ENCODE results near the gene SELENOI.
"Not testable (repeated sequence)": the region's sequence is repeated elsewhere in the genome, so short reads cannot be mapped to it uniquely, and the experiment has no call there.

The SELENOI gene

DNA sequence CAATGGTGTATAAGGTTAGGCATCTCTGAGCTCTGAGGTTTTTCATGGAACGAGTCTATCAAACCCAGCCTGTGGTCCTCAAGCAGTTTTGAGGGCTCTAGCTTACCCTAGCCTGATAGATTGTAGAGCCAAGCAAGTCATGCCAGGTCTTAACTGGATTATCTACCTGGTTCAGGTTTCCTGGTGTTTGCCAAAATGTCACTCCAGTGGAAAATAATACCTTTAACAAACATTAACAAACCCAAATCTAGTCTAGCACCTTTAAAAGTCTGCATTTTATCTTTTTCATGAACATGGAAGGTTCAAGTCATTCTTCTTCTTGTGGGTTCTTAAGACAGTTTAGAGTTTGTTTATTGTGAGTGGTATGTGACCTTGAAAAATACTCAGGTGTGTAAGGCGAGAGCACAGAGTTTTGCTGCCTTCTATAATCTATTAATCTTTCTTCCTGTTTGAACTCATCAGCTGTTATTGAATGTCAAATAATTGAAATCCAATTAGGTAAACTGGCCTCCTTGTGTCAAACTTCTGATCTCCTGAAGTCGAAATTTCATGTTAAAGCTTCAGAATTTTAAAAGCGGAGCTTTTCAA is 14.0 kb downstream of the SELENOI start:
- DNase-seq (ENCODE audit: low spot score) = no peak

DNA sequence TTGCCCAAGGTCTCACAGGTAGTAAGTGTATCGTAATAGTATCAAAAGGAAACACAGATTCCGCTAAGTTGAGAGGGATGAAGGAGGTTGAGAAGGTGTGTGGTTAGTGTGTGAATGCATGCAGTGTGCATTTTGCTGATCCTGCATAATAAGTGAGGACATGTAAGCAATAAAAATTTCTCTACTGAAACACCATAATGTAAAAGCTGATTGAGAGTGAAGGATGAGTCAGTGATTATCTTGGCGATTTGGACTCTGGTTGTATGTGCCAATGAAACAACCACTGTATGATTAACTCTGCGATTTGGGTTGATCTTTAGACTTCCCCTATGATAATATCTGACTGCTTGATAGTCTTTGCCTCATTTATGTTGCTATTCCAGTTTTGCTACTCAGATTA is 17.4 kb downstream of the SELENOI start:
- DNase-seq (ENCODE audit: low spot score) = no peak

DNA sequence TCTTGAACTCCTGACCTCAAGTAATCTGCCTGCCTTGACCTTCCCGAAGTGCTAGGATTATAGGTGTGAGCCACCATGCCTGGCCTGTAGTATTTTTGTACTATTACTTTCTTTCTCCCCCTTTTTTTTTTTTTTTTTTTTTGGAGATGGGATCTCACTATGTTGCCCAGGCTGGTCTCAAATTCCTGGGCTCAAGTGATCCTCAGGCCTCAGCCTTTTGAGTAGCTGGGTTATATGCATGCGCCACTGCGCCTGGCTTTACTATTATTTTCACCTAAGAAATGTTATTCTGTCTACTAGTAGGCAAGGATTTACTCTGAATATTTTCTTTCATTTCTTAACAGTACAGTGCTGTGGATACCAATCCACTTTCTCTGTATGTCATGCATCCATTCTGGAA is 18.0 kb downstream of the SELENOI start:
- DNase-seq (ENCODE audit: low spot score) = no peak

DNA sequence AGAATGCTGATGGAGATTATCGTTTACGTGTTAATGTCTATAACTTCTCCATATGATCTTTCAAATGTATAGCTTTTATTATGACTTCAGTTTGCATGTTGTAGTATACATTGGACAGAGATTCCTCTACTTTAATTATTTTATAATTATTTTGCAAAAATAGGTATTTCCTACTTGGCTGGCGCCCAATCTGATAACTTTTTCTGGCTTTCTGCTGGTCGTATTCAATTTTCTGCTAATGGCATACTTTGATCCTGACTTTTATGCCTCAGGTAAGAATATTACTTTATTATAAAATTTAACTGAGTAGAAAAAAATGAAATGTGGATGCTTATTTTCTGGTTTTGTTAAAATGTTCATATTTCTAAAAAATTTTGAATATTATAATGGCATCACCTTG is 18.7 kb downstream of the SELENOI start:
- no peak for DNase-seq (ENCODE audit: low spot score)

DNA sequence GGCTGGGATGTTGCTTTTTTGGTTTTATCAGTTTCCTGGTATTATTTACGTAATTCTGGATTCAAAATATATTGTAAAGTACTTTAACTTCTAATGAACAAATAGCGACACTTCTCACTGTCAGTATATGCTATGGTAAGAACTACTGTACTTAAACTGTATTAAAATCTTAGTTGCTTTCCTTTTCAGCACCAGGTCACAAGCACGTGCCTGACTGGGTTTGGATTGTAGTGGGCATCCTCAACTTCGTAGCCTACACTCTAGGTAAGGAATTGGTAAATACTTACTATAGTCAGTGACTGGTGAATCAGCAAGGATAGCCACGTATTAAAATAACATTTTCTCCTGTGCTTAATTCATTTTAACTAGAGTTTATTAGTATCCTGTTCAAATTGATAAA is 21.0 kb downstream of the SELENOI start:
- no peak for DNase-seq (ENCODE audit: low spot score)

DNA sequence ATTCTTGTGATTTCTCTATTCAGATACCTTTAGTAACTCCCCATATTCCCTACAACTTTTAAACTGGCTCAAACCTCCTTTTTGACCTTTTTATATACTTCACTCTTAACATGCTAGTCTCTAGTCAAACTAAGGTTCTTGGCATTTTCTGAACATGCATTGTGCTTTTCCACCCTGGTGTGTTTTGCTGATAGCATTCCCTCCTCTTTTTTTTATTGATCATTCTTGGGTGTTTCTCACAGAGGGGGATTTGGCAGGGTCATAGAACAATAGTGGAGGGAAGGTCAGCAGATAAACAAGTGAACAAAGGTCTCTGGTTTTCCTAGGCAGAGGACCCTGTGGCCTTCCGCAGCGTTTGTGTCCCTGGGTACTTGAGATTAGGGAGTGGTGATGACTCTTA is 23.7 kb downstream of the SELENOI start:
- not testable (repeated sequence) for DNase-seq (ENCODE audit: low spot score)

DNA sequence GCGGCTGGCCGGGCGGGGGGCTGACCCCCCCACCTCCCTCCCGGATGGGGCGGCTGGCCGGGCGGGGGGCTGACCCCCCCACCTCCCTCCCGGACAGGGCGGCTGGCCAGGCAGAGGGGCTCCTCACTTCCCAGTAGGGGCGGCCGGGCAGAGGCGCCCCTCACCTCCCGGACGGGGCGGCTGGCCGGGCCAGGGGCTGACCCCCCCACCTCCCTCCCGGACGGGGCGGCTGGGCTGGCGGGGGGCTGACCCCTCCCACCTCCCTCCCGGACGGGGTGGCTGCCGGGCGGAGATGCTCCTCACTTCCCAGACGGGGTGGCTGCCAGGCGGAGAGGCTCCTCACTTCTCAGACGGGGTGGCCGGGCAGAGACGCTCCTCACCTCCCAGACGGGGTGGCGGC is 25.0 kb downstream of the SELENOI start:
- DNase-seq (ENCODE audit: low spot score) = not testable (repeated sequence)

DNA sequence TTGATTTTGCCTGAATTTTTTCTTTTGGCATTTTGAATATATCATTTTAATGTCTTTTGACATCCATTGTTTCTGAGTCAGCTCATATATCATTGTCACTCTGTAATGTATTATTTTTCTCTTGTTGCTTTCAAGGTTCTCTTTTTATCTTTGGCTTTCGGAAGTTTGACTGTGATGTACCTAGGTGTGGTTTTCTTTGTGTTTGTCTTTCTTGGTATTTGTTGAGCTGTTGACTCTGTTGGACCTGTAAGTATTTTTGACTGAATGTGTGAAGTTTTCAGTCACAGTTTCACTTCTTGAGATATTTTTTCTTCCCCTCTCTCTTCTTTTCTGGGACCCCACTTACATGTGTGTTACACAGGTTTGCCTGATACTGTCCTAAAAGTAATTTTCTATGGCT is 30.9 kb downstream of the SELENOI start:
- no peak for DNase-seq (ENCODE audit: low spot score)

DNA sequence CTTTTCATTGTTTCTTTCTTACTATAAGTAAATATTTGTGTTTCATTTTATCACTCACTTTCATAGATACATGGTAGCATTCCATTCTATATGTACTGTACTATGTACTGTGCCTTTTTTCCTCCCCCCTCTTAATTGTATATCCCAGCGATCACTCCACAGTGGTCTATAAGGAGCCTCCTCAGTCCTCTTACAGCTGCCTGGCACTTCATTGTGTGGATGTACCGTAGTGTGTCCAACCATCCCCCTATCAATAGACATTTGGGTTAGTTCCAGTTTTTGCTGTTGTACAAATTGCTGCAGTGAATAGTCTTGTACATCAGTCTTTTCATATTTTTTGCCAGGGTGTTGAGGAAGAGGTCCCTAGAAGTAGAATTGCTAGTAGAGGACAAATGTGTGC is 34.3 kb downstream of the SELENOI start:
- no peak for DNase-seq (ENCODE audit: low spot score)

DNA sequence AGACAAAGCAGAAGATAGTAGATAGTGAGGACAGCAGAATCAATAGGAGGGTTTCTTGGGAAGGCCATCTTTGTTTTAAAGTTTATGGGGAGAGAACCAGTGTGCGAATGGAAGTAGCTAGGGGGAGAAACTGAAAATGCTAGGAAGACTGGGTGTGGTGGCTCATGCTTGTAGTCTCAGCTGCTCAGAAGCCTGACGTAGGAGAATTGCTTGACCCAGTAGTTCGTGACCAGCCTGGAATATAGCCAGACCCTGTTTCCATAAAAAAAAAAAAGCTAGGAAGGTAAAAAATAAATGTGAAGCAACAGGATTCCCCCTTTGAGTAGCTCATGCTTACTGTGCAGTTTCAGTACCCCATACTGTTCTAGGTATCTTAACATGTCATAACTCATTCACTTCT is 36.6 kb downstream of the SELENOI start:
- no peak for DNase-seq (ENCODE audit: low spot score)

DNA sequence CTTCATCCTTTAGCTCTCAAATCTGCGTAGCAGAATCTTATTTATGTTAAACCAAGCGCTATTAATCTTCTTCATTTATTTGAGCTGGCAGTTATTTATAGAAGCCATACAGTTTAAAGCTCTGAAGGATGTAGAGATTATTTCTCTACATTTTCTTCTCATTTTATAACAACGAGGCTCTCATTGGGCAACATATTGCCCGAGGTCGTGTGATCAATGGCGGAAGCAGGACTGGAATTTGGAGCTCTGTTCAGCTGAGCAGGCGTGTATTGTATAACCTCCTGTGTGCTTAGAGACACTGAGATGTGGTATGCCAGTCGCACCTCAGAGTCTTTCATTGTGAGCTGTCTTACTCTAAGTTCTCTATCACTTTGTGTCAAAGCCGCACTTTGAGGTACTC is 38.2 kb downstream of the SELENOI start:
- DNase-seq (ENCODE audit: low spot score) = no peak

DNA sequence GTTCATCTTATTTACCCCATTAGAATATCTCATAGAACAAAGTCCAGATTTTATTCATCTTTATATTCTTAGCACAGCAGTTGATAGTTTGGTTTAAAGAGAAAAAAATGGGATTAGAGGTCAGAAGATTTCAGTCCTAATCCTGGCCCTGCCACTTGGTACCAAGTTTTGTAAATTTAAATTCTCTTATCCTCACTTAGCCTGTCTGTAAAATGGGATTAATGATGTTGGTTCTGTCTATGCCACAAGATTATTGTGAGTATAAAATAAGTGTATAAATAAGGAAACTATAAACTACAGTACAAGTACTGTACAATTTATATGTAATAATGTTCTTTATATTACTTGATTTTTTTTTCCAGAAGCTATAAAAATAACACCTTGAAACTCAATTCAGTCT is 38.7 kb downstream of the SELENOI start:
- no peak for DNase-seq (ENCODE audit: low spot score)

DNA sequence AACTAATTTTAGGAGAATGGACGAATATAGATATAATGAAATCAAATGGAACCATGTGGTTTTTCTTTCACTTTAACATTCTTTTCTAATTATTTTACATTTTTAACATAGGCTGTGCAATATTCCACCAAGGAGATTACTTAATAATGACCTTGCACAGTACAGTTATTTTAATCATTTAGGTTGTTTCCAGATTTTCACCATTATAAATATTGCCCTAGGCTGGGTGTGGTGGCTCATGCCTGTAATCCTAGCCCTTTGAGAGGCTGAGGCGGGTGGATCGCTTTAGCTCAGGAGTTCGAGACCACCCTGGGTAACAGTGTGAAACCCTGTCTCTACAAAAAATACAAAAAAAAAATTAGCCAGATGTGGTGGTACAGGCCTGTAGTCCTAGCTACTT is 41.2 kb downstream of the SELENOI start:
- DNase-seq (ENCODE audit: low spot score) = no peak

DNA sequence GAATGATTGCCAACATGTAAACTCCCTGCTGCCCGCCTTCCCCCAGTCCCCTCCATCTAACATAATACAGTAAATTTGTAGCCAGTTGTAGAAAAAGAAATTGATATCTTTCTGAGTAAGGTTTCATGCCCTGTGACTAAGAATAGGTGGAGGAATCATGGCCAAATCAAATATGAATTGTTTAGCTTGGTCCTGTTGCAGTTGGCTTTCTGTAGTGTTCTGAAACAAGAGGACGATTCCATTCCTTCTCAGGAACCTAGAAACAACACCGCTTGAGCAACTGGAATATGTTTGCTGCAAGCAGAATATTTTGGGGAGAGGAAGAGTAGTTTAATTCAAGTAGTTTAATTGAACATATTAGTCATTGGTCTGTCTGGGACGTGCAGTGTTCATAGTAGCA is 48.8 kb downstream of the SELENOI start:
- no peak for DNase-seq (ENCODE audit: low spot score)

DNA sequence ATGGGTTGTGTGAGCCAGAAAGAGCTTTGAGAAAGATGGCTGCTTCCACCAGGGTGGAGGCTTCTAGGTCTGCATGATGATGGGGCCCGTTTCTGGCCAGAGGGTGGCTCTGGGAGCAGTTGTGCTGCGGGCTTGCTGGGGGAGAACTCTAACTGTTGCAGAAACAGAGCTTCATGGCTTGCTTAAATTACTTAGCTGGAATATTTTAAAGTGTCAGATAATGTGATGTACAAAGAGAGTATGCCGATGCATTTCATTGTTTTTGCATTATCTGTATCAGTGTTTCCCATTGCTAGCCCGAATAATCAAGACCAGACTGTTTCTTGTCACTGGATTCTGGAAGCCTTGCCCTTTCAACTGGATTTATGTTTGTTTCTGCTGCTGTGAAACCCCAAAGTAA is 49.5 kb downstream of the SELENOI start:
- no peak for DNase-seq (ENCODE audit: low spot score)

DNA sequence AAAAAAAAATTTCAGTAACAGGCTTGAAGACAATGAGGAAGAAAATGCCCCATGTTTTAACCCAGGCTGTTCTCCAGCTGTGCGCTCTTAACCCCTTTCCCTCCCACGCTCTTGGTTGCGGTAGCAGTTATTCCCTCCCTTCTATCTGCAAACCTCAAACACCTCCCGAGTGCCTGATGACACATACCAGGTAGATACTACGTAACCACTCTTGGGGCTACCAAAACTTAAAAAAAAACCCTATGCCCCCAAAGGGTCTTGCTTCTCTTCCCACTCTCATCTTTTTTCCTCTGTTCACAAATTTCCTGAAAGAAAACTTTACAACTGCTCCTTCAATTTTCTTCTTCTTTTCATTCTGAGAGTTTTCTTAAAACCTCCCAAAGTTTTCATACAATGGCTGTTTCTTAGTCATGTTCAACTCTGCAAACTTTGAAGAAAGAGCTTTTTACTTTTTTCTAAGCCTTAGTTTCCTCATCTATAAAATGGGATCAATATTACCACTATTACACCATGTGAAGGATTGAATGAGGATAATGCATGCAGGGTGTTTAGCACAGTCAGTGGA is 50.9 kb downstream of the SELENOI start:
- no peak for DNase-seq (ENCODE audit: low spot score)

DNA sequence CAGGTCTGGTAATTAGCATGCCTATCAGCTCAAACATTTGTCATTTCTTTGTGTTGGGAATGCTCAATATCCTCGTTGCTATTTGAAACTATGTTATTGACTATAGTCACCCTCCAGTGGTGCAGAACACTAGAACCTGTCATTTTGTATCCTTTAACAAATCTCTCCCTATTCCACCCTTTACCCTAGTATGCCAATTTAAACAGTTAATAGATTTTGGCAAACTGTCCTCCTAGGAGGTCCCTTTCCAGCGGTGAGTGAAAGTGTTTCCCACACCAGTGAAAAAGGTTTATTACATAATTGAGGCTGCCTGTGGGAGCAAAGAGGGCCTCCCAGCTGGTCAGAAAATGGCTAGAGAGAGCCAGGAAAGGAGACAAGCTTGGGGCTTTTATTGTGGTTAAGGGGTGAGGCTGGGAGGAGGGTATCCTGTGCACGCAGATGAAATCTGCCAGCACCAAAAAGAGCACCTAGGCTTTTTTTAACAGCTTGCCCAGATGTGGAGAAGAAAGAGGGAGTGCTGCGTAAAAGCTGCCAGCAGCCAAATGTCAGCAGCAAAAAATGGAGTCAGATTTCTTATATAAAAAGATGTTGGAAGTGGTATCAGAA is 53.9 kb downstream of the SELENOI start:
- DNase-seq (ENCODE audit: low spot score) = no peak

DNA sequence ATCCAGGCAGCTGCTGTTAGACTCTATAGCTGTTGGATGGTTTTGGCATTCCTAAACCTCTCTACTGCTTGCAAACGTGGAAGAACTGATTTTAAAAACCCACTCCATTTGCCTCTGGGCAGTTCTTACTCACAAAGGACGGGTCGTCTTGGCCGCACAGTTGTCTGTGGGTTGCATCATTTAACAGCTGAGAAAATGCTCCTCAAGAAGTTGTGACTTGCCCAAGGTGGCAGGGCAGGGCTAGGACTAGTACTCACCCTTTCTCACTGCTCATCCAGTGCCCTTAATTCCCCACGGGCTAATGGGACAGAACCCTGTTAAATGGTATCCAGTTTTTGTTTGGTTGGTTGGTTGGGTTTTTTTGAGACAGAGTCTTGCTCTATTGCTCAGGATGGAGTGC is 54.8 kb downstream of the SELENOI start:
- no peak for DNase-seq (ENCODE audit: low spot score)

DNA sequence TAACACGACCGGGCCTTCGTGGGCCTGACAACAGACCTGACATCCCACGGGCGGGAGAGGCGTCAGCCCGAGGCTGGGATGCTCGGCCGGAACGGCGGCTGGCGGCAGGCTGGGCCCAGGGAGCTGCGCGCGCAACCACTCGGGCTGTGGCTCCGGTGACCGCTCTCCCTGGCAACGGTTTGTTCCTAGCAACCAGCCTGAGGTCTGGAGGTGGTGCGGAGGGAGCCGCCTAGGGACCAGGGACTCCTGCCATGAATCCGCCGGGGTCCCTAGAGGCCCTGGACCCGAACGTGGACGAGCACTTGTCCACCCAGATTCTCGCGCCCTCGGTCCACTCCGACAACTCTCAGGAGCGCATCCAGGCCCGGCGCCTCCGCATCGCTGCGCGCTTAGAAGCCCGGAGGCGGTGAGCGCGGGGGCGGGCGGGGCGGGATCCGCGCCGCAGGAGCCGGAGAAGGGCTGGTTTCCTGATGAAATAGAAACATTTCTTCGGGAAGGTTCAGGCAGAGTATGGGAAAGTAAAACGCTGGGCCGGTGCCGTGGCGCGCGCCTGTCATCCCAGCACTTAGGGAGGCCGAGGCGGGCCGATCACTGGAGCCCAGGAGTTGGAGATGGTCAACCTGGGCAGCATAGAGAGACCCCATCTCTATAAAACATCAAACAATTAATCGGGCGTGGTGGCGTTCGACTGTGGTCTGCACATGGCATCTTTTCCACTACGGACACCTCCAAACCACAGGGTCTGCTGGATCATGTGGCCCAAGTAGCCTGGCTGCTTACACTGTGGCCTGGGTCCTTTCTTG is 56.0 kb downstream of the SELENOI start, which contains the start of gene DRC1:
TSS of gene DRC1 (plus strand) at position 182 of the 803 bp plus-strand sequence. CDS start at position 252, 70 bp downstream.
- no peak for DNase-seq (ENCODE audit: low spot score)

DNA sequence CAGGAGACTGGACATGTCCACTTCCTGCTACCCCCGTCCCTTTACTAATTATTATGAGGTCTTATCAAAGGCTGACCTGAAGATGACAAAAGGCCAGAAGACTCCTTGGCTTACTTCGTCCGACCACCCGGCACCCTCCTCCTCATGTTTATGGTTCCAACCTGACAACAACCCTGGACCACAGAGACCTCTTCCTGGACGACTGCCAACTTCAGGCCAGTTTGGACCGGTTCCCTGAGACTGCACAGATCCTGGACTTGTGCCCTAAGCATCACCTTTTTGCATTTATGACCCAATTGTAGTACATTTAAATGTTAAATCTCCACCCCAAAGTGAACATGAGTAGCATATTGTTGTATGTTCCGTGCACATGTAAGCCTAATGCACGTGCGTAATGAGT is 61.6 kb downstream of the SELENOI start:
- DNase-seq (ENCODE audit: low spot score) = no peak

DNA sequence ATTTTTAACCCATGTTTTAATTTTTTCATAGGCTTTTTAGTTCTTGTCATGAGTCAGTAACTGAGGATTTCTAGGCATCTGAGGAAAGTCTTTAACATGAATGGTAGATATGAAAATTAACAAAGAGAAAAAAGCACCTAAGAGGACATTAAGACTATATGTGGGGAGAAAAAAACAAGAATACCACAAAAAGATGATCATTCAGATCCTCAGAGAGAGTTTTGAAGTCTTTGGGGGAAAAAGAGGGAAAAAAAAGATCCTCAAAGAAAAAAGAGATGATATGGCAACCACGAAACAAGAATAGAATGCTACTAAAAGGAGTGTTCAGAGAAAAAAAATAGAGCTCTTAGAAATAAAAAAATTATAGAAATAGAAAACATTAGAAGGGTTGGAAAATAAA is 63.8 kb downstream of the SELENOI start:
- DNase-seq (ENCODE audit: low spot score) = no peak

DNA sequence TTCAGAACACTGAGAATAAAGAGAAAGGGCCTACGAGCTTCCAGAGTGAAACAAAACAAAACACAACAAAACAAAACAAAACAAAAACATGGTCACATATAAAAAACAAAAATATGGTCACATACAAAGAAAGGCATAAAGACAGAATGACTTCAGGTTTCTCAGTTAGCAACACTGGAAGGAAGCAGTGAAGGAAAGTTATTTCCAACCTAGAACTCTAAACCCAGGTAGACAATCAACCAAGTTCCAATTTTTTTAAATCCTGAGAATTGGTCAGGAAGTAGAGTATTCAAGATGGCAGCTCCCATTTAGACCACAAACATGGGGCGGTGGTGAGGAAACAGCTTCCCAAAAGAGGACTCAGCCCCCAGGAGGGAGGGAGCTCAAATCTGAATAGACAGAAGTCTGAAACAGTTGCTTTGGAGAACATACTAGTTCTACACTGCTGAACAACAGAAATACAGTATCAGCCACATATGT is 64.9 kb downstream of the SELENOI start:
- DNase-seq (ENCODE audit: low spot score) = no peak

DNA sequence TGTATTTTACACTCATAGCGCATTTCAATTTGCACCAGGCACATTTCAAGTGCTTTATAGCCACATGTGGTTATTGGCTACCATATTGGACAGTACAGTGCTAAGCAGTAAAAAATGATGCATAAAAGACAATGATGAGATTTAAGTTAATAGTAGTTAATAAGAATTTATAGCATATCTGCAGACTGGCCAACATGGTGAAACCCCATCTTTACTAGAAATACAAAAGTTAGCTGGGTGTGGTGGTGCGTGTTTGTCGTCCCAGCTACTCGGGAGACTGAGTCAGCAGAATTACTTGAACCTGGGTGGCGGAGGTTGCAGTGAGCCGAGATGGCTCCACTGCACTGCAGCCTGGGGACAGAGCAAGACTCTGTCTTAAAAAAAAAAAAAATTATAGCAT is 65.5 kb downstream of the SELENOI start:
- DNase-seq (ENCODE audit: low spot score) = no peak
